Measurements from ENCODE around the gene E2F4.

GRCh38 chr16:67229906-67230808 is 38.2 kb downstream of the E2F4 start:
- no peak for TF ChIP-seq CTCF (IDR thresholded peaks at IDR 0.05)
- no peak for TF ChIP-seq EZH2 (IDR thresholded peaks at IDR 0.05; ENCODE audit: borderline replicate concordance, insufficient read depth, low read depth, low read length, poor library complexity, severe bottlenecking)
